ENCODE measurements around the gene CDYL.
"Not testable (repeated sequence)": the region's sequence is repeated elsewhere in the genome, so short reads cannot be mapped to it uniquely, and the experiment has no call there.

Gene CDYL

DNA sequence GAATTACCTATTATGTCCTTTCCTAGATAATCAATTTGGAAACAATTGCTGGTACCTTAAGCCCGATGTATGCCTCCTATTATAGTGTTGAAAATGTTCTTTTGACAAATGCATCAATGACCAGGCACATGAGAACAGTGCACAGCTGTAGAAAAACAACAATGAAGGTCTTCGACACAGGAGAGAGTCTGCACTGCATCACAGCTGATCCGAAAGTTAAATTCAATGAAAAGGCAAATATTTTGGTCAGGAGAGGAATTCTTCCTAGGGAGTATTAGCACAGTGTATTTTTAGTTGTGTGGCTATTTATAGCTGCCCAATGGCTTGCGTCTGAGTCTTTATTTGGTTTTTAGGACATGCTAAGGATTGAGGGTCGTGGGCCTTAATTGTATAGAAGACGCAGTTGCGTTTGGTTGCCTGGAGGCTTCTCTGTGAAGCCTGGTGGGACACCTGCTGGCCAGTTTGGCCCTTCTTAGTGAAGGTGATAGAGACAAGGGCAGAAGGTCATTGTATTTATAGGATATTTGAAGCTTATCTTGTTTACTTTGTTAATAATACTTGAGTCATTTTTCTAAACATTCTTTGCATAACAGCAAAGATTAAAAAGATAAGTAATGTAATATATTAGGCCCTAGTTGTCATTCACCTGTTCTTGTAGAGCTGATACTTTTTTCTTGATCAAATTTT, 72.3 kb downstream of the CDYL start:
- DNase-seq: peak; percentile 70

- peak; percentile 76 for DNase-seq
Measured at GRCh38 chr6:4849226-4850022, 73.2 kb downstream of the CDYL start.

GRCh38 chr6:4851035-4851434, 74.8 kb downstream of the CDYL start:
- DNase-seq: no peak

DNA sequence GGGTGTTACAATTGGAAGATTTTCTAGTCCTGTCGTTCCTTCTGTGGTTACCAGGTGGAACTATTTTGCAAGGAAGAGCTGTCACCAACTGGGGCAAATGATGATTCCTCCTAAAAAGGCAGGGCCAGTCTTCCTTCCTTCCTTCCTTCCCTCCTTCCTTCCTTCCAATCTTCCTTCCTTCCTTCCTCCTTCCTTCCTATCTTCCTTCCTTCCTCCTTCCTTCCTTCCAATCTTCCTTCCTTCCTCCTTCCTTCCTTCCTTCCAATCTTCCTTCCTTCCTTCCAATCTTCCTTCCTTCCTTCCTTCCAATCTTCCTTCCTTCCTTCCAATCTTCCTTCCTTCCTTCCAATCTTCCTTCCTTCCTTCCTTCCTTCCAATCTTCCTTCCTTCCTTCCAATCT, 76.0 kb downstream of the CDYL start:
- DNase-seq: not testable (repeated sequence)

DNA sequence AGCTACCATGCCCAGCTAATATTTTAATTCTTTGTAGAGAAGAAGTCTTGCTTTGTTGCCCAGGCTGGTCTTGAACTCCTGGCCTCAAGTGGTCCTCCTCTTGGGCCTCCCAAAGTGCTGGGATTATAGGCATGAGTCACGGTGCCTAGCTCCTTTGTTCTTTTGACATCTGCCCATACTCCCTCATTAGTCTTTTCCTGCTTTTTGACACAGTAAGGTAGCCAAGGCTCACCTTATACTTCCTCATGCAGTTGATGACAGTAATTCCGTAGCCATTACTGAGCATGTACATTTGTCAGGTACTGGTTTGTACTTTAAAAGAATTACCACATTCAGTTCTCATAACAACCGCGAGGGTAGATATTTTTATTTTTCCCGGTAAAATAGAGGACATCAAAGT, 76.7 kb downstream of the CDYL start:
- no peak for DNase-seq

GRCh38 chr6:4853349-4853748, 77.1 kb downstream of the CDYL start:
- no peak for DNase-seq

GRCh38 chr6:4853782-4854511, 77.7 kb downstream of the CDYL start:
- peak; percentile 42 for DNase-seq

DNA sequence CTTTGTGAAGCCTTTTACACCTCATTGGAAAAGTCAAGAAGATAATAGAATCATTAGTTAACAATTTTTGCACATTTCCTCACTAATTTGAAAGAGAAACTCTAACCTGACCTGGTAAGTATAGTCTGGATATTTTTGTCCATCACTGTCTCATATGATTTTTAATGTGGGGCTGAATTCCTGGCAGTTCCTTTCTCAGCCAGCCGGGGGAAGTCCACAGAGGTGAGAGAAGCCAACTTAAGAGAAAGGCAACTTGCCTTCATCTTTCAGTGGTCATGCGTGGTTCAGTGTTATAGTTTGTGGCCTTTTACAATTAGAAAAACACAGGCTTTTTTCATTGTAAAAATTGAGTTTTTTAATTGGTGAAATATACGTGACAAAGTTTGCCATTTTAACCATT, 80.6 kb downstream of the CDYL start:
- peak; percentile 37 for DNase-seq

DNA sequence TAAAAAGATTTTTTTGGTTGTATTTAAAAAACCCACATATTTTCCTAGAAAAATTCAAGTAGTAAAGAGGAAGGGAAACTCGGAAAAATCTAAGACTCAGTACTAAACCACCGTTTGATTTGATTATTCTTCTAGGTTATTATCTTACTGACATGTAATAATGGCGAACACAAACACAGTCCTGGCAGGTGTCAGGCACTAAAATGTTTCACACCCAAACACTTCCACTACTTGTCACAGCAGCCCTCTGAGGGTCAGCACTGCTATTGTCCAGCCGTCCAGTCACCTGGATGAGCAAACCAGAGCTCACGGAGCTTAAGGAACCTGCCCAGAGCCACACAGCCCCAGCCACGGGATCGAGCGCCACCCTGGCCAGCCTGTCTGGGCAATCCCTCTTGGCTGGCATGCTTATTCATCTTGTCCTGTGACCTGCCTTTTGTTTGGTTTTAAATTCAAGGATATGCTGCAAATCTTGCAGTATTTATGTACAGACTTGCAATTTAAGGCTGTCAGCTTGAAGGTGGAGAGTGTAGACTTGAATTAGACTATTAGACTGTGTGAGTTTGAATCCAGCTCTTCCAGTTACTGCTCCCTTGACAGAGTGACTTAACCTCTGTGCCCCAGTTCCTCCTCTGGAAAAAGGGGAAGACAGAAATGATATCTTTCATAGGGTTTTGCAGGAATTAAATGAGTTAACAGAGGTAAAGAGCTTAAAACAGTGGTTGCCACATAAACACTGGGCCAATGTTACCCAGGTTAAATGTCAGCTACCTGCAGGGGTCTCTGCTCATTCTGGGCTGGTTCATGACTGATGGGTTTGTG, 82.2 kb downstream of the CDYL start:
- DNase-seq: no peak

DNA sequence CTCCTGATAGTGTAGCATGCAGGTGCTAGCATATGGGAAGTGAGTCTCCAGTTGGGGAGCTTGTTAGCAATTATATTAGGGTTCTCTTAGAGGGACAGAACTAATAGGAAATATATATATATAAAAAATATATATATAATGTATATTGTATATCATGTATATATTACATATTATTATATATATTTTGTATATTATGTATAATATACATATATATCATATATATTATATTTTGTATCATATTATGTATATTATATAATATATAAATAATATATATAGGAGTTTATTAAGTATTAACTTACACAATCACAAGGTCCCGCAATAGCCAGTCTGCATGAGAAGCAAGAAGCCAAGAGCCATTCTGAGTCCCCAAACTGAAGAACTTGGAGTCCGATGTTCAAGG, 84.2 kb downstream of the CDYL start:
- no peak for DNase-seq

DNA sequence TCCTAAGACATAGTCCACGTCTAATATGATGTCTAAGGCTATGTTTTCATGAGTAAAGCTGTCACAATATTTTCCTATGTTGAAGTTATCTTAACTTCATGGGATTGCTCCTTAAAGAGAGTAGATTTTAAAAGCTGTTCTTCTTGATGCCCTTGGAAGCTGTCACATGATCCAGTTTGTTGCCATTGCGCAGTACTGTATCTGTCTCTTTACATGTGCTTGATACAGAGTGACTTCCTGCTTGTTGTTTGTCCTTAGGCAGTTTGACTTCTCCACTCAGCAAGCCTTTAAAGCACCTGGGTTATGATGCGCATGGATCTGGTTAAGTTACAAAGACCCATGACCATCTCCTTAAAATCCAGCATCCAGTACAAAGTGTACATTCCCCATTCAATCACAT, 85.4 kb downstream of the CDYL start:
- DNase-seq: no peak

- no peak for DNase-seq
Measured at GRCh38 chr6:4864519-4864918, 88.3 kb downstream of the CDYL start.

GRCh38 chr6:4865006-4865405, 88.8 kb downstream of the CDYL start:
- not testable (repeated sequence) for DNase-seq

GRCh38 chr6:4870821-4871494, 94.8 kb downstream of the CDYL start:
- no peak for DNase-seq

GRCh38 chr6:4871825-4872224, 95.6 kb downstream of the CDYL start:
- no peak for DNase-seq

GRCh38 chr6:4872841-4873240, 96.6 kb downstream of the CDYL start:
- DNase-seq: no peak

DNA sequence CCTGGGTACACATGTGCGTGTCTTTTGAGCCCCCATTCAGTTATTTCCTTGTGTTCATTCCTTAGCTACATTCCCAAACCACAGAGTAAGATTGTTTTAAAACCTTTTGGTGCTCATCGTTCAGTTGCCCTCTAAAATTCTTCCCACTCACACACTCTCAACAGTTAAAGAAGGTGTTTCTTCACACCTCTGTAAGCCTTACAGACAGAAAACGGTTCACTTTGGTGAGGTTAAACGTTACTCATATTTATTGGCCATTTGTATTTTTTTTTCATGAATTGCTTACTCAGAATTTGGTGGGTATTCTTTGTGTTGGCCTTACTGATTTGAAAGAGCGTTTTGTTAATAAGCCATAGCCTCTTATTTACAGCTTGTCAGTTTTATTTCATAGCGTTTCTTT, 97.7 kb downstream of the CDYL start:
- no peak for DNase-seq

DNA sequence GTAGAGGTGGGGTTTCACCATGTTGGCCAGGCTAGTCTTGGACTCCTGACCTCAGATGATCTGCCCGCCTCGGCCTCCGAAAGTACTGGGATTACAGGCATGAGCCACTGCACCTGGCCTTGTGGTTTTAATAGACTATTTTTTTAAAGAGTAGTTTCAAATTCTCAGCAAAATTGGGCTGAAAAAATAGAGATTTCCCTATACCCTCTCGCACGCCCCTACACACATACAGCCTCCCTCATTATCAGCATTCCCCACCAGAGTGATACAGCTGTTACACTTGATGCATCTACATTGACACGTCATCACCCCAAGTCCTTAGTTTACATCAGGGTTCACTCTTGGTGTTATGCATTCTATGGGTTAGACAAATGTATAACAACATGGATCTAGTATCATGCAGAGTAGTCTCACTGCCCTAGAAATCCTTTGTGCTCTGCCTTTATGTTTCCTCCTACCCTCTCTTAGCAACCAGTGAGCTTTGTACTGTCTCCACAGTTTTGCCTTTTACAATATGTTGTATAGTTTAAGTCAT, 103.6 kb downstream of the CDYL start:
- DNase-seq: no peak

- no peak for DNase-seq
Measured at GRCh38 chr6:4880363-4880762, 104.2 kb downstream of the CDYL start.

DNA sequence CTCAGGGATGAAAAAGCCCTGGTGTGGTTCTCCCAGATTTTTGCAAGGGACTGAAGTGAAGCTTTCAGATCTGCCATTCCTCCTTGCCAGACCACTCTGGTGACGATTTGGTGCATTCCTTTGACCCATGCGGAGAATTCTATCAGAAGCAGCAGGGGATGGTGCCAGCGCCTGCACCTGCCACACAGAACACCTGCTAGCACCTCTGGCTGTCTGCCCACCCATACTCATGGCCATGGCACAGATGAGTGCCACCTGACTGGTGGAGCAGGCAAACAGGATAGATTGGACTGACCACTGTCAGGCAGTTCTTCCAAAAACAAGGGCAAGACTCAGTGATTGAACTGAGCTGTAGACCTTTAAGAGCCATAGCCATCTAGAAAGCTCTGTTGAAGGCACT, 107.1 kb downstream of the CDYL start:
- DNase-seq: no peak

- no peak for DNase-seq
Measured at GRCh38 chr6:4884646-4885340, 108.6 kb downstream of the CDYL start.

Measured in hematopoietic multipotent progenitor cell treated with erythropoietin and hydrocortisone succinate and interleukin-3 and kit ligand, for 6 days (in vitro differentiated cells).